GM10266 (cell line): ENCODE results near the gene LTBP1.

Experiments
- DNase-seq: peaks from one replicate; pipeline ENCODE4 v3.0.0; 2012; ENCODE audit errors: extremely low spot score
- TF ChIP-seq, protein P1 (sequence below): IDR thresholded peaks from 2 replicates; pipeline ENCODE4 v1.5.1; 2012; ENCODE audit warnings: mild to moderate bottlenecking, low read depth; ENCODE audit not compliant: control insufficient read depth, insufficient read depth; ENCODE audit errors: missing control alignments

The LTBP1 gene

DNA sequence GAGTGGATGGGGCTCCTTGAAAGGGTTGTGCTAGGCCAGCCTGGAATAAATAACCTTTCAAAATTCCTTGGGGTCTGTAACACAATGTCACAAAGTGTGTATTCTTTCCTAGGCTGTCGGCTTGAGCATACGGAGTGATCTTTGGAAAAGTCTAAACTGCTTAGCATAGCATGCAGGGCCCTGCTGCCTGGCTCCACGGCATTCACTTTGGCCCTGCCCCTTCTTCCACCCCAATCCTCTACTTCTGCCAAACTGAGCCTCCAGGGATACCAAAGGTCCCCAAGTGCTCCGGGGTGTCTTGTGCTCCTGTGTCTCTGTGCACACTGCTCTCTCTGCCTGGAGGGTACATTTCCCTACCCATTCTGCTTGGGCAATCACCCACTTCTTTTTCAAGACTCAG, 196.1 kb downstream of the LTBP1 start:
- TF ChIP-seq, protein P1, sequence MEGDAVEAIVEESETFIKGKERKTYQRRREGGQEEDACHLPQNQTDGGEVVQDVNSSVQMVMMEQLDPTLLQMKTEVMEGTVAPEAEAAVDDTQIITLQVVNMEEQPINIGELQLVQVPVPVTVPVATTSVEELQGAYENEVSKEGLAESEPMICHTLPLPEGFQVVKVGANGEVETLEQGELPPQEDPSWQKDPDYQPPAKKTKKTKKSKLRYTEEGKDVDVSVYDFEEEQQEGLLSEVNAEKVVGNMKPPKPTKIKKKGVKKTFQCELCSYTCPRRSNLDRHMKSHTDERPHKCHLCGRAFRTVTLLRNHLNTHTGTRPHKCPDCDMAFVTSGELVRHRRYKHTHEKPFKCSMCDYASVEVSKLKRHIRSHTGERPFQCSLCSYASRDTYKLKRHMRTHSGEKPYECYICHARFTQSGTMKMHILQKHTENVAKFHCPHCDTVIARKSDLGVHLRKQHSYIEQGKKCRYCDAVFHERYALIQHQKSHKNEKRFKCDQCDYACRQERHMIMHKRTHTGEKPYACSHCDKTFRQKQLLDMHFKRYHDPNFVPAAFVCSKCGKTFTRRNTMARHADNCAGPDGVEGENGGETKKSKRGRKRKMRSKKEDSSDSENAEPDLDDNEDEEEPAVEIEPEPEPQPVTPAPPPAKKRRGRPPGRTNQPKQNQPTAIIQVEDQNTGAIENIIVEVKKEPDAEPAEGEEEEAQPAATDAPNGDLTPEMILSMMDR = no peak
- no peak for DNase-seq

DNA sequence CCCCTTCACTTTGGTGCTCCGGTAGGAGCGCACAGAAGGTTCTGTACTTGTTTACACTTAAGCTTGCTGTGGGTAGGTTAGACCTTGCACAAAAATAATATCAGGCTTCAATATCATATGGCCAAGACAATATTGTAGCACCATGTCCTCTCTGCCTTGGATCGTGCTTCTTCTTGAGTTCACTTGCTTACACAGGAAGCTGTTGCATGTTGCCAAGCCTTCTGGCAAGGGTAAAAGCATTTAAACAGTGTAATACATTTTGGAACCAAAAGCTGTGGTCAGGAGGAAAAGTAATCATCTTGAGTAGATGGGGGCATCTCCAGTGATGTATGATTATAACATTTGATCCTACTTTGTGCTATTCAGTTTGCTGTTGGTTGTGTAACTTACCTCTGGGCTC, 197.5 kb downstream of the LTBP1 start:
- no peak for DNase-seq
- TF ChIP-seq, protein P1 = no peak

DNA sequence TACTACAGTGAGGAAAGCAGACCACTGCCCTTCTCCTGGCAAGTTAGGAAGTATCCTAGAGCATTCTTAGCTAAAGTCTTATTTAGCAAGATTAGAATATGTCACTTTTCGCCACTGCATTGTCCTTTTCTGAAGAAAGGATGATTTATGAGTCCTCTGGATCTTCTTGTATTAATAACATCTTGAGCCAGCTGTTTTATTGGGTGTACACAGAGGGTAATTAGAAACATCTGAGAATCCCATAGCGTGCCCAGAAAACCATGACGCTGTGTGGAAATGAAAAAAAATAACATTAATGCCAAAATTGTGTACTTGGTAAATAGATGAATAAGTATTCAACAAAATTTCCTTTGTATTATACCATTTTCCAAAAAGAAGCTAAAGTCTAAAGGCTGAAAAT, 198.7 kb downstream of the LTBP1 start:
- no peak for DNase-seq
- TF ChIP-seq, protein P1 = no peak

DNA sequence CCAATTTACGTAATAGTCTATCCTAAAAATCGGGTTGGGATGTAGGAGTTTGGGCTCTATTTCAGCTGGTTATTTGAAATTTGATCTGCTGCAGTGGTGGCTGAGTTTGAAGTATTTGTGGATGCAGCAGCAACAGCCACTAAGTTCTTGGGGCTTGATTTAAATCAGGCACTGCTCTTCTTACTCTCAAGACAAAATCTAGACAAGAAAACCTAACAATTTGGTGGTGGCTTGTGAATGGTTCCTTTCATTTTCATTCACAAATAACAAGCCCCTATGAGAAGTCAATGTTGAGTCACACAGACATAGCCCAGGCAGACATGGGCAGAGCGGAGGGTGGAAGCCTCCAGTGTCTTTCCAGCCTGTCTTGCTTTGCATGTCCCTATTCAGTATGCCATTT, 199.3 kb downstream of the LTBP1 start:
- DNase-seq = no peak
- TF ChIP-seq, protein P1 = no peak

DNA sequence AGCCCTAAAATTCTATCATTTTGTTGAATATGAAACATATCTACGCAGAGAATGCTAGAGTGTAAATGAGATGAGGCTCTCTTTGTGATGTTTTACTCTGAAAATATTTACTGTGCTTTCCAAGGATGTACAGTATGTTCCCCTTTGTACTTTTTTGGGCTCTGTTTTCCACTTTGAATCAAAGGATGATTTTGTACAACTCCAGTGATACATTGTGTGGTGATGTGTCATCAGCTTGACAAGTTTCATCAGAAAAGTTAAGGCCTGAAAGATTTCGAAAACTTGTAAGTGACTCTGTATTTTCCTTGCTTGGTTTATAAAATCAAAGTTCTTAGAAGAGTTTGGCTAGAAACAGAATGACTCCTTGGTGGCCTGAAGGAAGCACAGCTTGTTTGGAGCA, 206.3 kb downstream of the LTBP1 start:
- DNase-seq = no peak
- TF ChIP-seq, protein P1 = no peak

DNA sequence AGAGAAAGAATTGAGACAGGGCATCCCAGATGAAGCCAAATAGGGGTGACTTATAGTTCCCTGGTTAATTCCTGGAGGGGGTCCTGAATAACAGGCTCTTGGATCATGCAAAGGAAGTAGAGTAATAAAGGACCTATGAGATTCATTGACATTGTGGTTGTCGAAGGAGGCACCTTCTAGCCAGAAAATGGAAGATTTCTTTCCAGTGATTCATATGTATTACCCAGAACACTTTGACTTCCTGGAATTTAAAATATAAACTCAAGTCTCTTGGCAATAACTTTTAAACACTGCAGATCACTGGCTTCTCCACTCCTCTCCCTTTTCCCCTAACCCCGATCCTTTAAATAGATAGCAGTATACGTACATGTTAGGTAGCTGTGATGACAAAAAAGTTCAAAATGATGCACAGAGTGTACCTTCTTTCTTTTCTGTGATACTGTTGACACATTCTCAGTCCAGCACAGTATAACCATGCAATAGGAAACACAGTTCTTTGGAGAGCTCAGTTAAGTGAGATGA, 211.8 kb downstream of the LTBP1 start:
- no peak for DNase-seq

DNA sequence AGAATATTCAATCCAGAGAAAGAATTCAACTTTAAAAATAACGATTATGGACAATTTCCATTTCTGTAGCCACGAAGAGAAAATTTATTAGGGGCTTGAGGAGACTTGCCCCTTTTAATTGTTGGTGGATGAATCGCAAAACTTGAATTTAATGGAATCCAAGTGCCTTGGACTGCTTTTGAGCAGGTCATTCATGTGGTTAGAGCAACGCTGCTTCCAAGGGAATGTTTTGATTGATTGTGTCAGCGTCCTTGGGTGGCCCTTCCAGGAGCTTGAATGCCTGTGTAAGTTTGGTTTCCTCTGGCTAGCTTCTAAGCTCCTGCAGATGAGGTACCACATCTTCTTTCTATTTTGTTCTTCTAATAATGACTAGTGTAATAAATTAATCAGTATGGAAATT, 213.4 kb downstream of the LTBP1 start:
- DNase-seq = no peak

More for the DNA sequence above, 211.8 kb downstream of the LTBP1 start:
- TF ChIP-seq, protein P1 = no peak

More for the DNA sequence above, 213.4 kb downstream of the LTBP1 start:
- TF ChIP-seq, protein P1 = no peak
